Fibroblast of lung (primary cell): Measurements from ENCODE around the gene MIEF1.

Source experiments
- EZH2 ChIP-seq: IDR thresholded peaks from 2 replicates; pipeline ENCODE4 v1.5.1; 2012; ENCODE audit warnings: low read length, control low read depth, mild to moderate bottlenecking; ENCODE audit errors: missing control alignments
- TF ChIP-seq, protein P1 (sequence below), 2 donors: IDR thresholded peaks in 1 of 2; conservative IDR thresholded peaks in 1 of 2; 1 replicate in 1 of 2; 2 replicates in 1 of 2; pipeline ENCODE4 v1.5.1; 2011 to 2012; ENCODE audit warnings: low read length in 2 of 2, control low read depth in 1 of 2, inconsistent platforms in 1 of 2, low read depth in 1 of 2, mild to moderate bottlenecking in 1 of 2

DNA sequence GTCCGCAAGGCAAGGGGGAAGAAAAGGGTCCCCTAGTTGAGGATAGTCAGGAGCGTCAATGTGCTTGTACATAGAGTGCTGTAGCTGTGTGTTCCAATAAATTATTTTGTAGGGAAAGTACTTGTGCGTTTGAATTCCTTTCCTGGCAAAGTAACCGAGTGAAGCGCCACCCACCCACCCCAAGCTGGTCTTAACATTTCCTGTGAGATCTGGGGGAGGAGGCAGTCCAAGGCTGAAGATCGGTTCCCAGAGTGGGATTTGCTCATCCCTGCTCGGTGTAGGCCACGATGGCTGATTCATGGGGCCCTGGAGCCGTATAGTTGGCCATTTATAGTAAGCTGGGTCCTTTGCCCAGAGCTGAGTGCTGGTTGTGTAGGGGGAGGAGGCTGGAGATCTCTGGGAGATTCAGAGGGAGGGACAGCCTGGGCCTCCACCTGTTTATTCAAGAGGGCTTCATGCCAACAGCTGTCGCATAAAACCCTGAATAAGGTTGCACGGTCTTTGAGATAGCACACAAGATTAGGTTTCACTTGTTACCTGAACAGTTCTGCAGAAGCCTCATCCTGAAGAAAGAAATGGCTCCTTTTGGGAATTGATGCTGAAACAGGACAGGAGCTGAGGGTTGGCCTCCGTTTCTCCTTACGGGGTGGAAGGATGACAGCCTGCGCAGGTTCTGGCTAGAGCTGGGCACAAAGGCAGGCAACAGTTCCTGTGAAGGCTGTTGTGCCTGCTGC is 20.6 kb downstream of the MIEF1 start:
- TF ChIP-seq EZH2, result no peak
- TF ChIP-seq, protein P1, sequence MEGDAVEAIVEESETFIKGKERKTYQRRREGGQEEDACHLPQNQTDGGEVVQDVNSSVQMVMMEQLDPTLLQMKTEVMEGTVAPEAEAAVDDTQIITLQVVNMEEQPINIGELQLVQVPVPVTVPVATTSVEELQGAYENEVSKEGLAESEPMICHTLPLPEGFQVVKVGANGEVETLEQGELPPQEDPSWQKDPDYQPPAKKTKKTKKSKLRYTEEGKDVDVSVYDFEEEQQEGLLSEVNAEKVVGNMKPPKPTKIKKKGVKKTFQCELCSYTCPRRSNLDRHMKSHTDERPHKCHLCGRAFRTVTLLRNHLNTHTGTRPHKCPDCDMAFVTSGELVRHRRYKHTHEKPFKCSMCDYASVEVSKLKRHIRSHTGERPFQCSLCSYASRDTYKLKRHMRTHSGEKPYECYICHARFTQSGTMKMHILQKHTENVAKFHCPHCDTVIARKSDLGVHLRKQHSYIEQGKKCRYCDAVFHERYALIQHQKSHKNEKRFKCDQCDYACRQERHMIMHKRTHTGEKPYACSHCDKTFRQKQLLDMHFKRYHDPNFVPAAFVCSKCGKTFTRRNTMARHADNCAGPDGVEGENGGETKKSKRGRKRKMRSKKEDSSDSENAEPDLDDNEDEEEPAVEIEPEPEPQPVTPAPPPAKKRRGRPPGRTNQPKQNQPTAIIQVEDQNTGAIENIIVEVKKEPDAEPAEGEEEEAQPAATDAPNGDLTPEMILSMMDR (conservative IDR thresholded peaks at IDR 0.05 in 1 of 2, IDR thresholded peaks at IDR 0.05 in 1 of 2; ENCODE audit: low read depth in 1 of 2, low read length in 2 of 2), result no peak
